ENCODE results near the gene DOCK8. TPM values are rescaled to one million over a fixed set of nuclear protein-coding genes. Genes with fewer than 3 reads are reported as not detected.
A peak's percentile ranks its signal among the peaks of the same experiment; 100 is the strongest.

DOCK8 gene
- total and polyA plus RNA-seq, 2 of the 13 experiments (the other 11 are each of a cell fraction or from before 2014, with no cell fraction given), result 0.28 to 0.38 TPM

GRCh38 chr9:489198-490197 is 274.8 kb downstream of the DOCK8 start (continued):
- TF ChIP-seq PAXIP1 (CRISPR knock-in tag; conservative IDR thresholded peaks at IDR 0.05) (peak; percentile 45; the same call in 1 of the 2 replicates), ZZZ3 (CRISPR knock-in tag; IDR thresholded peaks at IDR 0.05; ENCODE audit: borderline replicate concordance) (no peak), ZBTB14 (CRISPR knock-in tag; IDR thresholded peaks at IDR 0.05) (no peak), LCORL (IDR thresholded peaks at IDR 0.05) (no peak; the same call in 1 of the 2 replicates), LCORL (CRISPR knock-in tag; IDR thresholded peaks at IDR 0.05) (0 out of 2 replicates have a peak, but pooled peaks have one; percentile 43), KLF9 (CRISPR knock-in tag; IDR thresholded peaks at IDR 0.05; ENCODE audit: low read depth) (no peak), TGIF2 (CRISPR knock-in tag; IDR thresholded peaks at IDR 0.05) (no peak), DMAP1 (CRISPR knock-in tag; IDR thresholded peaks at IDR 0.05) (no peak), E2F5 (CRISPR knock-in tag; conservative IDR thresholded peaks at IDR 0.05) (no peak), ZNF44 (CRISPR knock-in tag; IDR thresholded peaks at IDR 0.05) (no peak), ZMYM3 (CRISPR knock-in tag; IDR thresholded peaks at IDR 0.05) (no peak), ZSCAN9 (CRISPR knock-in tag; IDR thresholded peaks at IDR 0.05; ENCODE audit: borderline replicate concordance) (no peak), MEIS1 (CRISPR knock-in tag; IDR thresholded peaks at IDR 0.05; ENCODE audit: borderline replicate concordance) (no peak), CREB1 (IDR thresholded peaks at IDR 0.05) (no peak), CREB1 (CRISPR knock-in tag; IDR thresholded peaks at IDR 0.05) (no peak), ZNF350 (CRISPR knock-in tag; IDR thresholded peaks at IDR 0.05; ENCODE audit: borderline replicate concordance, low read depth) (no peak), ZNF780A (CRISPR knock-in tag; IDR thresholded peaks at IDR 0.05) (no peak), RXRB (CRISPR knock-in tag; IDR thresholded peaks at IDR 0.05; ENCODE audit: borderline replicate concordance) (peak; percentile 36; the same call in 1 of the 2 replicates), ZNF749 (CRISPR knock-in tag; IDR thresholded peaks at IDR 0.05; ENCODE audit: borderline replicate concordance) (no peak), TBX3 (IDR thresholded peaks at IDR 0.05; ENCODE audit: borderline replicate concordance) (peak; percentile 36; the same call in 1 of the 2 replicates), FOXA3 (CRISPR knock-in tag; IDR thresholded peaks at IDR 0.05) (peak; percentile 68), NR1H2 (CRISPR knock-in tag; IDR thresholded peaks at IDR 0.05; ENCODE audit: borderline replicate concordance, low read depth) (no peak), FOXA1 (IDR thresholded peaks at IDR 0.05) (no peak), FOXA1 (CRISPR knock-in tag; IDR thresholded peaks at IDR 0.05) (peak; percentile 60), HDAC2 (CRISPR knock-in tag; IDR thresholded peaks at IDR 0.05) (peak; percentile 63; the same call in 1 of the 2 replicates), DR1 (CRISPR knock-in tag; IDR thresholded peaks at IDR 0.05) (no peak), HMG20B (CRISPR knock-in tag; conservative IDR thresholded peaks at IDR 0.05) (peak; percentile 66; the same call in 1 of the 2 replicates)
